ENCODE results near the gene UNC93A. TPM values are rescaled to one million over a fixed set of nuclear protein-coding genes. Genes with fewer than 3 reads are reported as not detected.

Gene UNC93A
- total RNA-seq, 1 experiment from 2014 or later: not detected

DNA sequence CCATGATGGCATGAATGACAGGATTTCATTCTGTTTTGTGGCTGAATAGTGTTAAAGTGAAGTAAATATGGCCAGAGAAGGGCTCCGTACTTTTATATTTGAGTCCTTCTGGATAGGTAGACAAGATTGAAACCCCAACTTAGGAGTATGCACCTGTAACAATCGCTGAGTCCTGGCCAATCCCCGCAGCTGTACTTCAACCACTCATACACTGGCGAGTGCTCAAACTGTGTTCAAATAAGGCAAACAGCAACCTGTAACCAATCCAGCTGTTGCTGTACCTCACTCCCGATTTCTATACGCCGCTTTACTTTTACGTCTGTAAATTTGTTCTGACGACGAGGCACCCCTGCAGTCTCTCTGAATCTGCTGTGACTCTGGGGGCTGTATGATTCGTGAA, 40.5 kb downstream of the UNC93A start:
- CTCF ChIA-PET: no interaction called here
- Histone ChIP-seq H3K9me3 (ENCODE audit: low read depth, low read length, poor library complexity, severe bottlenecking) (no peaks in the 10 kb centered on the region), H3K36me3 (ENCODE audit: insufficient read depth, low read length, poor library complexity, severe bottlenecking) (no peaks in the 10 kb centered on the region), H3K27me3 (replicated peaks; ENCODE audit: insufficient read depth, low read depth, low read length, poor library complexity) (no peaks in the 10 kb centered on the region), H3K4me1 (ENCODE audit: insufficient read depth, low read length, poor library complexity, severe bottlenecking) (no peaks in the 10 kb centered on the region), H3K4me3 (ENCODE audit: low read depth, low read length, poor library complexity, severe bottlenecking) (no peak overlapping the region), H3K27ac (ENCODE audit: low read depth, low read length, poor library complexity, severe bottlenecking) (no peak overlapping the region)
- DNase-seq (ENCODE audit: low spot score): no peak
- no peak for TF ChIP-seq EZH2 (IDR thresholded peaks at IDR 0.05; ENCODE audit: borderline replicate concordance, low read depth, low read length, poor library complexity, severe bottlenecking)
- TF ChIP-seq, protein P1, sequence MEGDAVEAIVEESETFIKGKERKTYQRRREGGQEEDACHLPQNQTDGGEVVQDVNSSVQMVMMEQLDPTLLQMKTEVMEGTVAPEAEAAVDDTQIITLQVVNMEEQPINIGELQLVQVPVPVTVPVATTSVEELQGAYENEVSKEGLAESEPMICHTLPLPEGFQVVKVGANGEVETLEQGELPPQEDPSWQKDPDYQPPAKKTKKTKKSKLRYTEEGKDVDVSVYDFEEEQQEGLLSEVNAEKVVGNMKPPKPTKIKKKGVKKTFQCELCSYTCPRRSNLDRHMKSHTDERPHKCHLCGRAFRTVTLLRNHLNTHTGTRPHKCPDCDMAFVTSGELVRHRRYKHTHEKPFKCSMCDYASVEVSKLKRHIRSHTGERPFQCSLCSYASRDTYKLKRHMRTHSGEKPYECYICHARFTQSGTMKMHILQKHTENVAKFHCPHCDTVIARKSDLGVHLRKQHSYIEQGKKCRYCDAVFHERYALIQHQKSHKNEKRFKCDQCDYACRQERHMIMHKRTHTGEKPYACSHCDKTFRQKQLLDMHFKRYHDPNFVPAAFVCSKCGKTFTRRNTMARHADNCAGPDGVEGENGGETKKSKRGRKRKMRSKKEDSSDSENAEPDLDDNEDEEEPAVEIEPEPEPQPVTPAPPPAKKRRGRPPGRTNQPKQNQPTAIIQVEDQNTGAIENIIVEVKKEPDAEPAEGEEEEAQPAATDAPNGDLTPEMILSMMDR (conservative IDR thresholded peaks at IDR 0.05; ENCODE audit: low read depth, low read length): no peak
- POLR2A ChIA-PET (ENCODE audit: low non-redundant PET): no interaction called here
- intact Hi-C loops (cut with micrococcal nuclease; ENCODE audit: unreplicated experiment): no loop called here
- no TSS peak for BruUV-seq (replicated peaks)

DNA sequence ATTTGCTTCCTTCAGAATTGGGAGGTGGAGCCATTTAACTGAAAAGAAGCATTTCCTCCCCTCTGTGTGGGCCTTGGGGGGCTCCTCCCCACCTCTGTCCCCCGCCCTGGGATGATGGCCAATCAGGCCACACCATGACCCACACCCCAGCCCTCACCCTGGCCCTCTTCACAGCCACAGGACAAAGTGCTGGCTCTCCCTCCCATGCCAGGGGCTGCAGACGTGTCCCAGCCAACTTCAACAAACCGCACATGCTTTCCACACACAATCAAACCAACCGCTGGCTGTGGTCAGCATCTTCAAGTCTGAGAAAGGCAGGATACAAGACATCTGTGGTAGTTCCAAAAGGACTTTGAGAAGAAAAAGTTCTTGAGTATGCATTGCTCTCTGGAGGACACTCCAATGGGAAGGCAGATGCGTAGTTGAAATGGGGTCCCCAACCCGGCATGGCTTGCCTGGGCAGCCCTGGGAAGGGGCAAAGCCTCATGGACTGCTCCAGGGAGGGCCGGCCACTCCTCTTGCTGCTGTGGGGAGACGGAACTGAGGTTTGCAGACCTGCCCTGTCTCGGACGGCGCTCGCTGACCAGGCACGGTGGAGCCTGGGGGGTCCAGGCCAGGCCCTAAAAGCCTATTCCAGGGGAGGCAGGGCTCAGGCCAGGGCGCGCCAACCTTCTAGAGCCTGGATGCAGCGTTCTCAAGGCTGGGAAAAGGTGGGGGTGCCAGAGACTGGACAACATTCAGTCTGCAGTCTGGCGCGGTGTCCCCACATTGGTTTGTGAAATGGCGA, 45.9 kb downstream of the UNC93A start:
- no peak for DNase-seq (ENCODE audit: low spot score)
- Histone ChIP-seq H3K4me1 (ENCODE audit: insufficient read depth, low read length, poor library complexity, severe bottlenecking) (no peaks in the 10 kb centered on the region), H3K27ac (ENCODE audit: low read depth, low read length, poor library complexity, severe bottlenecking) (no peak overlapping the region), H3K36me3 (ENCODE audit: insufficient read depth, low read length, poor library complexity, severe bottlenecking) (no peaks in the 10 kb centered on the region), H3K4me3 (ENCODE audit: low read depth, low read length, poor library complexity, severe bottlenecking) (no peak overlapping the region), H3K9me3 (ENCODE audit: low read depth, low read length, poor library complexity, severe bottlenecking) (no peaks in the 10 kb centered on the region), H3K27me3 (replicated peaks; ENCODE audit: insufficient read depth, low read depth, low read length, poor library complexity) (no peaks in the 10 kb centered on the region)
- intact Hi-C loops (cut with micrococcal nuclease; ENCODE audit: unreplicated experiment): no loop called here
- TF ChIP-seq EZH2 (IDR thresholded peaks at IDR 0.05; ENCODE audit: borderline replicate concordance, low read depth, low read length, poor library complexity, severe bottlenecking): no peak
- TF ChIP-seq, protein P1 (conservative IDR thresholded peaks at IDR 0.05; ENCODE audit: low read depth, low read length): no peak
- no TSS peak for BruUV-seq (replicated peaks)
- POLR2A ChIA-PET (ENCODE audit: low non-redundant PET): no interaction called here
- CTCF ChIA-PET: no interaction called here

DNA sequence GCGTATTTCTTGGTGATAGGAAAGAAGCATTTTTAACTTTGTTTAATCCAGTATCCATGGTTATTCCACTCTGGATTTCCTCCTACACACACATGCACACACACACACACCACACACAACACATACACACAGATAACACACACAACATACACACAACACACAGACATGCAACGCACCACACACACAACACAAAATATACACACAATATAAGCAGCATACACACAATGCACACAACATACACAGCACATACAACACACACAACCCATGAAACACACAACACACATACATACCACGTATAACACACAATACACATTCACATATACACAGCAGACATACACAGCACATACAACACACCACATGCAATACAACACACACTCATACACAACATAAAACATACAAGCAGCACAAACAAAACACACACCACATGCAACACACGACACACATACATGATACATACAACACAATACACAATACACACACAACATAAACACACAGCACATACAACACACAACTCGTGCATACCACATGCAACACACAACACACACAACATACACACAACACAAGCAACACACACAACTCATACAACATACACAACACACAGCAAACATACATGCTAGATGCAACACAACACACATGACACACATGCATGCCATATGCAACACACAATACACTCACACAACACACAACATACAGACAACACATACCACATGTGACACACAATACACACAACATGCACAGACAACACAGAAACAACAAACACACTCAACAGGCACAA, 46.7 kb downstream of the UNC93A start:
- TF ChIP-seq, protein P1 (conservative IDR thresholded peaks at IDR 0.05; ENCODE audit: low read depth, low read length): no peak
- no peak for TF ChIP-seq EZH2 (IDR thresholded peaks at IDR 0.05; ENCODE audit: borderline replicate concordance, low read depth, low read length, poor library complexity, severe bottlenecking)
- Histone ChIP-seq H3K4me1 (ENCODE audit: insufficient read depth, low read length, poor library complexity, severe bottlenecking) (no peaks in the 10 kb centered on the region), H3K9me3 (ENCODE audit: low read depth, low read length, poor library complexity, severe bottlenecking) (no peaks in the 10 kb centered on the region), H3K27me3 (replicated peaks; ENCODE audit: insufficient read depth, low read depth, low read length, poor library complexity) (no peaks in the 10 kb centered on the region), H3K36me3 (ENCODE audit: insufficient read depth, low read length, poor library complexity, severe bottlenecking) (no peaks in the 10 kb centered on the region), H3K27ac (ENCODE audit: low read depth, low read length, poor library complexity, severe bottlenecking) (no peak overlapping the region), H3K4me3 (ENCODE audit: low read depth, low read length, poor library complexity, severe bottlenecking) (no peak overlapping the region)
- intact Hi-C loops (cut with micrococcal nuclease; ENCODE audit: unreplicated experiment): no loop called here
- DNase-seq (ENCODE audit: low spot score): no peak
- no TSS peak for BruUV-seq (replicated peaks)
- ChIA-PET CTCF (no interaction called here), POLR2A (ENCODE audit: low non-redundant PET) (no interaction called here)

Measured in A673 (cell line).